Endodermal cell (in vitro differentiated cells): Measurements from ENCODE around the gene KDM4F. TPM values are rescaled to one million over a fixed set of nuclear protein-coding genes. Genes with fewer than 3 reads are reported as not detected.
"Not testable (repeated sequence)": the region's sequence is repeated elsewhere in the genome, so short reads cannot be mapped to it uniquely, and the experiment has no call there.

Source experiments
- DNase-seq: peaks from one replicate; pipeline ENCODE4 v3.0.0-alpha.2; 2017
- H3K27ac ChIP-seq: 2 replicates; pipeline ENCODE4 v1.5.1; 2013; ENCODE audit warnings: mild to moderate bottlenecking, low read depth, low read length, moderate library complexity
- H3K27me3 ChIP-seq: 2 replicates; pipeline ENCODE4 v1.6.1; 2013; ENCODE audit warnings: mild to moderate bottlenecking, low read length, moderate library complexity; ENCODE audit not compliant: insufficient read depth, control insufficient read depth, poor library complexity, severe bottlenecking
- H3K36me3 ChIP-seq: 2 replicates; pipeline ENCODE4 v1.7.0; 2013; ENCODE audit warnings: mild to moderate bottlenecking, low read length, moderate library complexity; ENCODE audit not compliant: control insufficient read depth, insufficient read depth
- H3K4me1 ChIP-seq: one replicate; pipeline ENCODE4 v1.7.0; 2013; ENCODE audit warnings: low read length; ENCODE audit not compliant: control insufficient read depth, insufficient read depth
- H3K4me3 ChIP-seq: 2 replicates; pipeline ENCODE4 v1.5.1; 2013; ENCODE audit warnings: mild to moderate bottlenecking, low read length, moderate library complexity
- H3K9ac ChIP-seq: 2 replicates; pipeline ENCODE4 v1.6.1; 2013; ENCODE audit warnings: mild to moderate bottlenecking, low read length, moderate library complexity; ENCODE audit not compliant: poor library complexity, severe bottlenecking; ENCODE audit errors: extremely low read depth
- H3K9me3 ChIP-seq: 2 replicates; pipeline ENCODE4 v1.6.1; 2013; ENCODE audit warnings: mild to moderate bottlenecking, low read length, moderate library complexity; ENCODE audit not compliant: control insufficient read depth
- H3K27ac Mint-ChIP-seq: 2 replicates; pipeline ENCODE4 v1.8.0; 2020; ENCODE audit warnings: mixed read lengths
- H3K27me3 Mint-ChIP-seq: 2 replicates; pipeline ENCODE4 v1.8.0; 2021; ENCODE audit warnings: mild to moderate bottlenecking, mixed read lengths; ENCODE audit not compliant: insufficient read depth
- H3K36me3 Mint-ChIP-seq: 2 replicates; pipeline ENCODE4 v1.8.0; 2020; ENCODE audit warnings: low read depth, mixed read lengths
- H3K4me1 Mint-ChIP-seq: 2 replicates; pipeline ENCODE4 v1.8.0; 2020; ENCODE audit warnings: mixed read lengths
- H3K4me3 Mint-ChIP-seq: 2 replicates; pipeline ENCODE4 v1.8.0; 2020; ENCODE audit warnings: mild to moderate bottlenecking, moderate library complexity, mixed read lengths
- H3K9me3 Mint-ChIP-seq: 2 replicates; pipeline ENCODE4 v1.8.0; 2020; ENCODE audit warnings: mild to moderate bottlenecking, mixed read lengths
- CTCF ChIP-seq: fragments of 200-600 bp; sonication (generic); conservative IDR thresholded peaks from 2 replicates; pipeline ENCODE4 v1.5.0; 2021; ENCODE audit warnings: antibody characterized with exemption, mild to moderate bottlenecking
- WGBS, 2 experiments: methylation state at CpG; one replicate each; pipeline versions ENCODE4 v1.1.5 to v1.1.7; 2013; ENCODE audit warnings: missing lambda C conversion rate in 2 of 2, mixed read lengths in 1 of 2; ENCODE audit not compliant: insufficient coverage in 1 of 2, insufficient read length in 1 of 2; 5-methylcytosine and 5-hydroxymethylcytosine counted together
- total RNA-seq, 2 donors: library from RNA; stranded (reverse); fragmentation: NEBNext Ultra II Directional in 1 of 2; extraction: Animal tissue kit (Norgen Biotek cat#: 25700) in 1 of 2; gene quantifications; 2 replicates in 1 of 2; 3 replicates in 1 of 2; pipeline ENCODE4 v1.2.1, GENCODE V29; 2021

Gene KDM4F
- total RNA-seq, 2 donors from 2014 or later, result not detected

GRCh38 chr11:95014184-95014821 lies 34.9 kb upstream of the KDM4F start:
- Histone ChIP-seq H3K27me3 (peaks cover under 1% of the 10 kb centered on the region), H3K4me1 (no peaks in the 10 kb centered on the region), H3K36me3 (no peaks in the 10 kb centered on the region), H3K27ac (no peak overlapping the region), H3K9me3 (no peaks in the 10 kb centered on the region), H3K4me3 (no peak overlapping the region), H3K9ac (no peak overlapping the region)
- H3K9me3 Mint-ChIP-seq, result no peaks in the 10 kb centered on the region
- TF ChIP-seq CTCF, result no peak
- 77 to 88% methylated on average over 5 to 12 of the region's 12 CpGs for WGBS, 2 experiments
- H3K36me3 Mint-ChIP-seq, result no peaks in the 10 kb centered on the region
- peaks cover 5% of the 10 kb centered on the region for H3K27me3 Mint-ChIP-seq
- DNase-seq, result no peak
- no peak overlapping the region for H3K4me3 Mint-ChIP-seq
- no peaks in the 10 kb centered on the region for H3K4me1 Mint-ChIP-seq
- H3K27ac Mint-ChIP-seq, result no peak overlapping the region

DNA sequence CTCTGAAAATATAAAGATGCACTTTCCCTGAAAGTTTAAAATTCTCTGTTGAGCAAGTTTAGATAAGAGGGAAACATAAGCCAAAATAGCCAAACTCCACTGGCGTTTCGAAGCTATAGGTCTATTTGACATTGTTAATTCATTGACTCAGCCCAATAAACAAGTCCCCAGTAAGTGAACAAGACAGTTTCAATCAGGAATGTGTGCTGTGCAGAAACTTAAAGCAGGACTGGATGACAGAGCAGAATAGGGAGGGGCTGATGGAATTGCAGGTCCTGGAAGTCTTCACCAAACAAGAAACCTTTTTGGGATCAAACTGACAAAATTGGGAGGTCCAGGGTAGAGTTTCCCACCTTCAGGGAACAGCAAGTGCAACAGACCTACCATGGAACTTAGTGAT lies 33.1 kb upstream of the KDM4F start:
- Histone ChIP-seq H3K9me3 (no peaks in the 10 kb centered on the region), H3K27ac (no peak overlapping the region), H3K9ac (no peak overlapping the region), H3K4me1 (no peaks in the 10 kb centered on the region), H3K27me3 (no peaks in the 10 kb centered on the region), H3K4me3 (no peak overlapping the region), H3K36me3 (no peaks in the 10 kb centered on the region)
- 93 to 100% methylated on average over 2 of the region's 2 CpGs for WGBS, 2 experiments
- Mint-ChIP-seq H3K4me3 (no peak overlapping the region), H3K4me1 (no peaks in the 10 kb centered on the region), H3K36me3 (no peaks in the 10 kb centered on the region), H3K27me3 (no peaks in the 10 kb centered on the region), H3K27ac (no peak overlapping the region), H3K9me3 (no peaks in the 10 kb centered on the region)
- TF ChIP-seq CTCF, result no peak
- DNase-seq, result no peak

GRCh38 chr11:95021468-95021867 lies 27.8 kb upstream of the KDM4F start:
- not testable (repeated sequence) for H3K27ac ChIP-seq, H3K4me3 ChIP-seq, H3K4me3 Mint-ChIP-seq, H3K36me3 ChIP-seq, H3K9ac ChIP-seq, H3K4me1 ChIP-seq, DNase-seq, H3K27ac Mint-ChIP-seq, H3K27me3 ChIP-seq, H3K36me3 Mint-ChIP-seq, H3K27me3 Mint-ChIP-seq, H3K4me1 Mint-ChIP-seq, H3K9me3 ChIP-seq, H3K9me3 Mint-ChIP-seq
- 88 to 90% methylated on average over 3 to 5 of the region's 5 CpGs for WGBS, 2 experiments

GRCh38 chr11:95024958-95025357 lies 24.3 kb upstream of the KDM4F start, which contains the start of gene KDM4E:
KDM4E (plus strand) TSS chr11:95025258; CDS start chr11:95025558, 300 bp downstream.
- Mint-ChIP-seq H3K4me3 (no peak within 1 kb of the TSS), H3K36me3 (no peaks in the 10 kb centered on the region), H3K27ac (no peak within 1 kb of the TSS), H3K9me3 (no peaks in the 10 kb centered on the region), H3K4me1 (no peaks in the 10 kb centered on the region), H3K27me3 (no peaks in the 10 kb centered on the region)
- Histone ChIP-seq H3K4me1 (no peaks in the 10 kb centered on the region), H3K9me3 (no peaks in the 10 kb centered on the region), H3K9ac (no peak within 1 kb of the TSS), H3K27ac (no peak within 1 kb of the TSS), H3K27me3 (no peaks in the 10 kb centered on the region), H3K4me3 (no peak within 1 kb of the TSS), H3K36me3 (no peaks in the 10 kb centered on the region)
- WGBS, 2 experiments, result 94% methylated on average over 1 of the region's 1 CpG; no CpG with 5 or more reads in 1 of the 2 experiments
- TF ChIP-seq CTCF, result no peak
- no peak for DNase-seq

DNA sequence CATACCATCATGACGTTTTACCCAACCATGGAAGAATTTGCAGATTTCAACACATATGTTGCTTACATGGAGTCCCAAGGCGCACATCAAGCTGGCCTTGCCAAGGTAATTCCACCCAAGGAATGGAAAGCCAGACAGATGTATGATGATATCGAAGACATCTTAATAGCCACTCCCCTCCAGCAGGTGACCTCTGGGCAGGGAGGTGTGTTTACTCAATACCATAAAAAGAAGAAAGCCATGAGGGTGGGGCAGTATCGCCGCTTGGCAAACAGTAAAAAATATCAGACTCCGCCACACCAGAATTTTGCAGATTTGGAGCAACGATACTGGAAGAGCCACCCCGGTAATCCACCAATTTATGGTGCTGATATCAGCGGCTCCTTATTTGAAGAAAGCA lies 23.6 kb upstream of the KDM4F start:
- not testable (repeated sequence) for H3K4me1 Mint-ChIP-seq, H3K36me3 ChIP-seq, H3K9me3 Mint-ChIP-seq, H3K27me3 Mint-ChIP-seq, H3K9me3 ChIP-seq, DNase-seq, H3K27ac Mint-ChIP-seq, H3K27ac ChIP-seq, H3K9ac ChIP-seq, H3K36me3 Mint-ChIP-seq, H3K4me3 Mint-ChIP-seq, H3K27me3 ChIP-seq, H3K4me1 ChIP-seq, H3K4me3 ChIP-seq
- 90% methylated on average over 5 of the region's 9 CpGs; no CpG with 5 or more reads in 1 of the 2 experiments for WGBS, 2 experiments
